ENCODE data around the gene SLC6A18.

The SLC6A18 gene

GRCh38 chr5:1213508-1214162 lies 11.5 kb upstream of the SLC6A18 start:
- in situ Hi-C loops (cut with HindIII; ENCODE audit: low sequenced_read_pairs) = no loop called here

DNA sequence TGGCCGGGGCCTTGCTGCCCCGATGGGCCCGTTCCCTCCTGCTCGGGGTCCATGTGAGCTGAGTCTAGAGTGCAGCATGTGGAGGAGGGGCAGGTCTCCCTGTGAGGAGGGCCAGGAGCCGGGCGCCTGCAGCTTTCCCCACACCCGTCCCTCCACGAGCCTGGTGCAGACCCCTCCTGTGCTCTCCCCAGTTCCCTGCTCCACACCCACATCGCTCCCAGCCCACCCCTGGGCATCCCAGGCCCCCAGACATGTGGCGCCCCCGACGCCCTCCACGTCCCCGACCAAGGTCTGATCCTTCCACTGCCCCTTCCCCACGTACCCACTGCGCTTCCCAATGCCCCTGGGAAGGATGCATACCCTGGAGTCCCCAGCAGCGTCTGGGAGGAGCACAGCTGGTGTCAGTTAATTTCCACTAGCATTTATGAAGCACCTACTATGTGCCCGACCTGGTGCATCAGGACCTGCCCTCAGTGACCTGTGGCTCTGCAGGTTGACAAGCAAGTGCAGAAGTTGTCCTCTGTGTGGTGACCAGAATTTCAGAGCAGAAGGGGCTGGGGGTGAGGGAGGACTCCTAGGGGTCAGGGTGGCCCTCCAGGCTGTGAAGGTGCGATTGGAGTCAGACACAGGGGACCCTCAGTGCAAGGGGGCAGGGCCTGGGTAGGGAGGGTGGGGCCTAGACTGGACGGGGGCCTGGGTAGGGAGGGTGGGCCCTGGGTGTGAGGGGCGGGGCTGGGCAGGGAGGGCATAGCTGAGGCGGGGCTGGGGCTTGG lies 10.8 kb upstream of the SLC6A18 start:
- in situ Hi-C loops (cut with HindIII; ENCODE audit: low sequenced_read_pairs) = no loop called here

GRCh38 chr5:1214936-1215220 lies 10.3 kb upstream of the SLC6A18 start:
- in situ Hi-C loops (cut with HindIII; ENCODE audit: low sequenced_read_pairs) = no loop called here

DNA sequence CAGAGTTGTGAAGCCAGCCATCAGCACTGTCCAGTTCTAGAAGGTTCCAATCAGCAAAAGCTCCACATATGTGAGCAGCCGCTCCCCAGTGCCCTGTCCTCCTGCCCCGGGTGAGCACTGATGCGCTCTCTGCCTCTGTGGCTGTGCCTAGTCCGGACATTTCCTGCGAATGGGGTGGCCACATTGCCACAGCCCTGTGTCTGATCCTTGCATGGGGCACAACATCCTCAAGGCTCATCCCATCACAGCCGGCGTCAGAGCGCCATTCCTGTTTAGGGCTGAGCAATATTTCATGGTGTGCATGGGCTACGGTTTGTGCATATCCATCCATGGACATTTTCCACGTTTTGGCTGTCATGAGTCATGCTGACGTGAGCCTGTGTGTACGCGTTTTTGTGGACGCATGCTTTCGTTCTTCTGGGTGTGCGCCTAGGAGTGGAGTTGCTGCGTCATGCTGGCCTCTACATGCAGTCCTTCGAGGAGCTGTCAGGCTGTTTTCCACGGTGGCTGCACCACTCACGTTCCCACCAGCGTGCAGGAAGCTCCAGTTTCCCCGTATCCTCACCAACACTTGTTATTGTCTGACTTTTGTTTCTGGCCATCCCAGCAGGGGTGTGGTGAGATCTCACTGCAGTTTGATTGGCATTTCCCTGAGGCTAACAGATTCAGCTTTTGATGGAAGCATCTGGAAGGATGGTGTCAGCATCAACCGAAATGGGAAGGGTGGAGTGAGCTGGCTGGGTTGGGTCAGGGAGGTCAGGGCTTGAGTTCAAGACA lies 9.7 kb upstream of the SLC6A18 start:
- in situ Hi-C loops (cut with HindIII; ENCODE audit: low sequenced_read_pairs) = no loop called here

DNA sequence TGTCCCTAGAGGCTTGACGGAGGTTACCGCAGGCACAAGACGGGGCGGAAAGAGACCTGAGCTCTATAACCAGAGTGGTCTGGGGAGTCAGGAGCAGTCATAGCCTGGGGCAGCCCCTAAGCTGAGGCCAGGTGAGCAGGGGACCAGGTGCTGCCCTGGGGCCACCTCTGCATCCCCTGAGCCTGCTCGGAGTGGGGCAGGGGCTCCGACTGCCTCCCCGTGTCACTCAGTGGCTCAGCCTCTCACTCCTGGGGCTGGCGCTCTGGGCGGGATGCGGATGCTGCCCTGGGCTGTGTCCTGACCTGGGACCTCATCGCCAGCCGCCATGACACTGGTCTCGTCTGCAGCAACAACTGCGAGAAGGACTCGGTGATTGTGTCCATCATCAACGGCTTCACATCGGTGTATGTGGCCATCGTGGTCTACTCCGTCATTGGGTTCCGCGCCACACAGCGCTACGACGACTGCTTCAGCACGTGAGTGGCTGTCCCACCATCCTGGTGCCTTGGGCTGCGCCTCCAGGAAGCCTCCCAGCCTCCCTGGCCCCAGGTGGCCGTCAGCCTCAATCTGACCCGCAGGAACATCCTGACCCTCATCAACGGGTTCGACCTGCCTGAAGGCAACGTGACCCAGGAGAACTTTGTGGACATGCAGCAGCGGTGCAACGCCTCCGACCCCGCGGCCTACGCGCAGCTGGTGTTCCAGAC lies 8.8 kb upstream of the SLC6A18 start:
- in situ Hi-C loops (cut with HindIII; ENCODE audit: low sequenced_read_pairs) = no loop called here

DNA sequence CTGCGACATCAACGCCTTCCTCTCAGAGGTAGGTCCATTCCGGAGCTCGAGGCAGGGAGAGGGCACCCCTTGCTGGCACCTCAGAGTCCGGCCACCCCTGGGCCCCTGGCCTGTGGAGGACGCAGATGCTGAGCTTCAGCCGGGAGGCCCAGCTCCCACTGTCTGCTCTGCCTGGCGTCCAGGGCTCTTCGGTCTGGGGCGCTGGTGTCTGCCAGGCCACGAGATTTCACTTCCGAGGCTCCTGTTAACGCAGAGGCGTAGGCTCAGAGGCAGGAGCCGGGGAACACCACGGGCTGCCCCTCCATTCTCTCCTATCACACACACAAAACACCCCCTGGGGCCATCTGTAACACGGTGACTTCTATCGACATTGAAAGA lies 8.3 kb upstream of the SLC6A18 start:
- in situ Hi-C loops (cut with HindIII; ENCODE audit: low sequenced_read_pairs) = no loop called here

DNA sequence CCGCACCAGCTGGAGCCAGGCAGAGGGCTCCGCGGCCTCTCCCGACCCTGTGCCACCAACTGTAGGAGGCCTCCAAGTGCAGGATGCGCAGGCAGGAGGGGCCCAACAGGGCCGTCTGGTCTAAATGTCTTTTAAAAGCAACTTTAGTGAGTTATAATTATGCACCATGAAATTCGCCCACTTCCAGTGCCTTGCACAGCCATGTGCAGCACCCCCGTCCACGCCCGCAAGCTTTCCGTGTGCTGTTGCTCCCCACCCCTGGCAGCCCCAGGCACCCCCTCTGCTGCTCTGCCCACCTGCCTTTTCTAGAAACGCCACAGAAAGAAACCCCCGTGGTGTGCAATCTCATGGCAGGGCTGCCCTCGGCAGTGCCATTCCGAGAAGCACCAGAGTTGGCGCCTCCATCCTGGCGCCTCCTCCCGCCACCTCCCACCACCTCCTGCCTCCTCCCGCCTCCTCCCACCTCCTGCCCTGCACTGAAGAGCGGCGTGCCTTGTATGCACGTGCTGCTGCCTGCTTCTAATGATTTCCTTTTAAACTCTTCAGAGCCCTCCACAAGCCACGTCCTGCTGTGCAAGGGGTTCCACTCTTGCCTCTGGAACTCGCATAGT lies 7.5 kb upstream of the SLC6A18 start:
- in situ Hi-C loops (cut with HindIII; ENCODE audit: low sequenced_read_pairs) = no loop called here

GRCh38 chr5:1218351-1219080 lies 6.7 kb upstream of the SLC6A18 start:
- in situ Hi-C loops (cut with HindIII; ENCODE audit: low sequenced_read_pairs) = no loop called here

GRCh38 chr5:1219098-1219767 lies 5.9 kb upstream of the SLC6A18 start:
- in situ Hi-C loops (cut with HindIII; ENCODE audit: low sequenced_read_pairs) = no loop called here

- in situ Hi-C loops (cut with HindIII; ENCODE audit: low sequenced_read_pairs) = loop anchor here (5.0 kb wide), 1 partner anchor 98 kb away; no protein-coding TSS in a partner anchor
Observed at GRCh38 chr5:1219768-1220100, 5.4 kb upstream of the SLC6A18 start.

- in situ Hi-C loops (cut with HindIII; ENCODE audit: low sequenced_read_pairs) = loop anchor here (5.0 kb wide), 1 partner anchor 97 kb away; no protein-coding TSS in a partner anchor
Observed at GRCh38 chr5:1220351-1220750, 4.8 kb upstream of the SLC6A18 start.

- in situ Hi-C loops (cut with HindIII; ENCODE audit: low sequenced_read_pairs) = loop anchor here (5.0 kb wide), 1 partner anchor 96 kb away; no protein-coding TSS in a partner anchor
Observed at GRCh38 chr5:1220831-1221230, 4.3 kb upstream of the SLC6A18 start.

GRCh38 chr5:1221721-1222120 lies 3.5 kb upstream of the SLC6A18 start:
- in situ Hi-C loops (cut with HindIII; ENCODE audit: low sequenced_read_pairs) = loop anchor here (5.0 kb wide), 1 partner anchor 96 kb away; no protein-coding TSS in a partner anchor

- in situ Hi-C loops (cut with HindIII; ENCODE audit: low sequenced_read_pairs) = loop anchor here (5.0 kb wide), 1 partner anchor 95 kb away; no protein-coding TSS in a partner anchor
Observed at GRCh38 chr5:1222147-1222546, 3.0 kb upstream of the SLC6A18 start.

- in situ Hi-C loops (cut with HindIII; ENCODE audit: low sequenced_read_pairs) = loop anchor here (5.0 kb wide), 1 partner anchor 95 kb away; no protein-coding TSS in a partner anchor
Observed at GRCh38 chr5:1222621-1223277, 2.4 kb upstream of the SLC6A18 start.

GRCh38 chr5:1223278-1223670 lies 1.9 kb upstream of the SLC6A18 start:
- in situ Hi-C loops (cut with HindIII; ENCODE audit: low sequenced_read_pairs) = loop anchor here (5.0 kb wide), 1 partner anchor 94 kb away; no protein-coding TSS in a partner anchor

- in situ Hi-C loops (cut with HindIII; ENCODE audit: low sequenced_read_pairs) = loop anchor here (5.0 kb wide), 1 partner anchor 93 kb away; no protein-coding TSS in a partner anchor
Observed at GRCh38 chr5:1224631-1225030, 550 bp upstream of the SLC6A18 start.

GRCh38 chr5:1226231-1226630 lies 1.1 kb downstream of the SLC6A18 start:
- in situ Hi-C loops (cut with HindIII; ENCODE audit: low sequenced_read_pairs) = no loop called here

Data from endothelial cell of hepatic sinusoid (primary cell).